Endothelial cell of umbilical vein (primary cell): ENCODE results near the gene RHOG. TPM values are rescaled to one million over a fixed set of nuclear protein-coding genes. Genes with fewer than 3 reads are reported as not detected.

Experiments used
- BruUV-seq: library from RNA; stranded (reverse); fragments of 400-500 nt; replicated peaks from 2 replicates; lab custom pipeline; 2021; lab: Mats Ljungman, UMichigan
- CTCF ChIA-PET: fragments of 300-600, 350-600 bp; sonication (Branson Sonifier 250); formaldehyde crosslinking; loops from one replicate; lab custom pipeline; 2021; ENCODE audit warnings: antibody characterized with exemption, inconsistent platforms; lab: Charles Lee
- POLR2A ChIA-PET: fragments of 300-600, 350-600 bp; sonication (Branson Sonifier 250); formaldehyde crosslinking; loops from one replicate; lab custom pipeline; 2021; ENCODE audit warnings: antibody characterized with exemption, inconsistent platforms; lab: Charles Lee
- DNase-seq: peaks from one replicate; pipeline ENCODE4 v3.0.0-alpha.2; 2011; ENCODE audit warnings: low read depth, low spot score
- FAIRE-seq: peaks from 2 replicates; lab custom pipeline; 2011; peaks lifted over from hg19 to GRCh38; lab: Jason Lieb, UNC
- H2AFZ ChIP-seq: 2 replicates; pipeline ENCODE4 v1.6.0; 2012; ENCODE audit warnings: low read depth, low read length, control low read depth, inconsistent platforms
- H3K27ac ChIP-seq: 2 replicates; pipeline ENCODE4 v1.5.1; 2011; ENCODE audit warnings: low read depth, mild to moderate bottlenecking, control low read depth, low read length, moderate library complexity; ENCODE audit not compliant: insufficient read depth
- H3K27me3 ChIP-seq, 2 experiments: 2 replicates each; pipeline versions ENCODE4 v1.6.0 to v1.6.1; 2011; ENCODE audit warnings: low read length in 2 of 2, mixed read lengths in 1 of 2; ENCODE audit not compliant: control insufficient read depth in 2 of 2, insufficient read depth in 2 of 2
- H3K36me3 ChIP-seq, 2 experiments: 2 replicates in 1 of 2; 3 replicates in 1 of 2; pipeline ENCODE4 v1.5.1; 2011; ENCODE audit warnings: low read length in 2 of 2, mild to moderate bottlenecking in 1 of 2, moderate library complexity in 1 of 2; ENCODE audit not compliant: control insufficient read depth in 2 of 2, insufficient read depth in 2 of 2; ENCODE audit errors: extremely low read depth in 1 of 2
- H3K4me1 ChIP-seq: 3 replicates; pipeline ENCODE4 v1.5.1; 2011; ENCODE audit warnings: mild to moderate bottlenecking, low read length; ENCODE audit not compliant: control insufficient read depth, insufficient read depth; ENCODE audit errors: extremely low read depth
- H3K4me2 ChIP-seq: 2 replicates; pipeline ENCODE4 v1.6.1; 2011; ENCODE audit warnings: low read length, control low read depth, mixed read lengths; ENCODE audit not compliant: insufficient read depth
- H3K4me3 ChIP-seq, 3 experiments: fragments of 200-600 bp in 1 of 3; sonication (generic), shearing (Covaris generic) in 1 of 3; replicated peaks in 1 of 3; 2 replicates each; pipeline ENCODE4 v1.5.1; 2011 to 2016; ENCODE audit warnings: control low read depth in 3 of 3, low read length in 3 of 3, mild to moderate bottlenecking in 2 of 3, inconsistent platforms in 1 of 3, low read depth in 1 of 3, moderate library complexity in 1 of 3; ENCODE audit not compliant: insufficient read depth in 1 of 3
- H3K79me2 ChIP-seq: 2 replicates; pipeline ENCODE4 v1.6.0; 2012; ENCODE audit warnings: low read length, inconsistent platforms; ENCODE audit not compliant: control insufficient read depth, insufficient read depth
- H3K9ac ChIP-seq: replicated peaks from 2 replicates; pipeline ENCODE3; 2011; ENCODE audit warnings: low read length, control low read depth; ENCODE audit not compliant: insufficient read depth; ENCODE audit errors: extremely low read depth
- H3K9me1 ChIP-seq: replicated peaks from 3 replicates; pipeline ENCODE4 v1.6.0; 2011; ENCODE audit warnings: mild to moderate bottlenecking, low read length; ENCODE audit not compliant: control insufficient read depth, insufficient read depth; ENCODE audit errors: extremely low read depth
- H3K9me3 ChIP-seq: replicated peaks from 2 replicates; pipeline ENCODE4 v1.5.1; 2012; ENCODE audit warnings: low read length, inconsistent platforms; ENCODE audit not compliant: control insufficient read depth, insufficient read depth
- H4K20me1 ChIP-seq: replicated peaks from 2 replicates; pipeline ENCODE3; 2011; ENCODE audit warnings: mild to moderate bottlenecking, low read length; ENCODE audit not compliant: control insufficient read depth, insufficient read depth; ENCODE audit errors: extremely low read depth
- EZH2 ChIP-seq: IDR thresholded peaks from 2 replicates; pipeline ENCODE4 v1.6.1; 2012; ENCODE audit warnings: borderline replicate concordance, low read depth, mild to moderate bottlenecking, moderate library complexity, low read length, inconsistent platforms; ENCODE audit not compliant: severe bottlenecking
- FOS ChIP-seq: IDR thresholded peaks from 2 replicates; pipeline ENCODE4 v1.6.1; 2011; ENCODE audit warnings: mild to moderate bottlenecking, low read length, moderate library complexity, borderline replicate concordance; ENCODE audit not compliant: insufficient read depth
- GATA2 ChIP-seq: IDR thresholded peaks from 2 replicates; pipeline ENCODE4 v1.7.0; 2011; ENCODE audit warnings: low read depth, mild to moderate bottlenecking, moderate library complexity, mixed read lengths, low read length; ENCODE audit not compliant: insufficient read length, insufficient read depth
- JUN ChIP-seq: IDR thresholded peaks from 2 replicates; pipeline ENCODE4 v1.6.1; 2011; ENCODE audit warnings: borderline replicate concordance, low read depth; ENCODE audit not compliant: insufficient read length, insufficient read depth
- MYC ChIP-seq: IDR thresholded peaks from one replicate; pipeline ENCODE4 v1.6.1; 2011; ENCODE audit warnings: mild to moderate bottlenecking, low read depth, low read length
- POLR2A ChIP-seq: IDR thresholded peaks from 2 replicates; pipeline ENCODE4 v1.6.1; 2012; ENCODE audit warnings: low read depth, mild to moderate bottlenecking, control low read depth, low read length
- POLR2AphosphoS5 ChIP-seq: IDR thresholded peaks from 2 replicates; pipeline ENCODE4 v1.6.1; 2012; ENCODE audit warnings: low read depth, mild to moderate bottlenecking, control low read depth, low read length, moderate library complexity; ENCODE audit not compliant: insufficient read depth
- dilution Hi-C: fragments of 300-500 bp; cut with MboI; formaldehyde crosslinking; loops from one replicate; pipeline ENCODE4 v1.15.0; 2019; ENCODE audit warnings: low sequenced_read_pairs; ENCODE audit not compliant: extremely low pct_ligation_motif_present
- intact Hi-C: fragments of 100-400 bp; cut with micrococcal nuclease; formaldehyde crosslinking; loops from one replicate; pipeline ENCODE4 v1.10.0; 2022
- polyA plus RNA-seq, 4 experiments: library from polyadenylated mRNA; depleted of rRNA in 3 of 4; stranded (reverse) in 3 of 4; unstranded in 1 of 4; fragments of >200 nt; gene quantifications; 2 replicates each; pipeline versions ENCODE4 v1.2.1 to v1.2.3, GENCODE V29; 2011 to 2012; ENCODE audit warnings: missing spikeins in 1 of 4
- total RNA-seq: library from RNA; stranded (reverse); gene quantifications from 2 replicates; pipeline ENCODE4 v1.2.3, GENCODE V29; 2021
- TF ChIP-seq, protein P1 (sequence below), 2 donors: IDR thresholded peaks; 1 replicate in 1 of 2; 2 replicates in 1 of 2; pipeline ENCODE4 v1.5.1; 2011; ENCODE audit warnings: low read length in 2 of 2, mild to moderate bottlenecking in 2 of 2, moderate library complexity in 2 of 2, control low read depth in 1 of 2, inconsistent platforms in 1 of 2, low read depth in 1 of 2; ENCODE audit not compliant: insufficient read depth in 1 of 2; ENCODE audit errors: extremely low read depth in 1 of 2
- TF ChIP-seq, protein P2 (sequence below): IDR thresholded peaks from 2 replicates; pipeline ENCODE4 v1.6.1; 2011; ENCODE audit not compliant: insufficient read depth, insufficient read length

The RHOG gene
- total and polyA plus RNA-seq, 2 donors (not counting 3 experiments of a cell fraction or from before 2014, with no cell fraction given), result 69.0 to 119 TPM

DNA sequence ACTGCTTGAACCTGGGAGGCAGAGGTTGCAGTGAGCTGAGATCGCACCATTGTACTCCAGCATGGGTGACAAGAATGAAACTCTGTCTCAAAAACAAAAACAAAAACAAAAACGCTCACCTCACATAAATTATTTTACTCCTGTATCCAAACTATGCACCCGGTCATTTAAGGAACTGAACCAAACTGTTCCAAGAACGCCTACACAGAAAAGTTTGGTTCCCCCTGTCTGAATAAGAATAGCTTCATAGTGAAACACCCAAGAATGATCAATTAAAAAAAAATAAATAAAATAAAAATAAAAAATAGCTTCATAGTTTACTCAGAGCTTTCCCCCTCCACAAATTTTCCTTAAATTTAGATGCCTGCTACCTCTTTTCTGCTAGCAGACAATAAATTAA lies 57.1 kb downstream of the RHOG start:
- no peak for DNase-seq
- POLR2A ChIA-PET, result no interaction called here
- no peaks in the 10 kb centered on the region for H3K27me3 ChIP-seq
- no peak for TF ChIP-seq MYC
- dilution Hi-C loops (no loop called here), intact Hi-C loops (loop anchor here (2.0 kb wide), 1 partner anchor 25 kb away; the partner anchor contains the start of gene PGAP2)
- BruUV-seq, result no TSS peak
- no peak overlapping the region for H2AFZ ChIP-seq
- no peaks in the 10 kb centered on the region for H3K9me3 ChIP-seq
- FAIRE-seq, result no peak
- H3K4me3 ChIP-seq, result no peak overlapping the region
- CTCF ChIA-PET, result interaction anchor here (0.9 to 3.3 kb wide), 3 partner anchors 24 to 71 kb away, joined by 4 to 18 read pairs (median 5); partner anchors contain the start of genes PGAP2, RHOG and STIM1
- H3K79me2 ChIP-seq, result peaks cover 82% of the 10 kb centered on the region
- H3K27ac ChIP-seq, result no peak overlapping the region
- H3K4me2 ChIP-seq, result no peak overlapping the region
- no peaks in the 10 kb centered on the region for H3K9me1 ChIP-seq
- H3K36me3 ChIP-seq, result peaks cover 3 to 6% of the 10 kb centered on the region in 2 experiments
- no peak overlapping the region for H3K9ac ChIP-seq
- peaks cover 15% of the 10 kb centered on the region for H3K4me1 ChIP-seq
- peaks cover 3% of the 10 kb centered on the region for H4K20me1 ChIP-seq

DNA sequence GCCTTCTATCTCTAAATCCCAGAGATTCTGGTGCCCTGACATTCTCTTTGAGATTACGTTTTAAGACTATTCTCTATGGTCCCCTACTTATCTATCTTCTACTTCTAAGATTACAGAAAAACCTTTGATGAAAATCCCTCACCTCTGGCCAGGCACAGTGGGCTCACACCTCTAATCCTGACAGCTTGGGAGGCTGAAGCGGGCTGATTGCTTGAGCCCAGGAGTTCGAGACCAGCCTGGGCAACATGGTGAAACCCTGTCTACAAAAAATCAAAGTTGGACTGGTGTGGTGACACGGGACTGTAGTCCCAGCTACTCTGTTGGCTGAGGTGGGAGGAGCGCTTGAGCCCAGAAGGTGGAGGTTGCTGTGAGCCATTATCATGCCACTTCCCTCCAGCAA lies 57.8 kb downstream of the RHOG start:
- Histone ChIP-seq H3K9ac (no peak overlapping the region), H3K9me1 (no peaks in the 10 kb centered on the region), H3K79me2 (peaks cover 75% of the 10 kb centered on the region), H2AFZ (no peak overlapping the region), H3K9me3 (no peaks in the 10 kb centered on the region), H3K4me1 (peaks cover 15% of the 10 kb centered on the region), H3K4me2 (no peak overlapping the region), H3K27me3 (no peaks in the 10 kb centered on the region), H3K36me3 (peaks cover 4 to 12% of the 10 kb centered on the region in 2 experiments), H3K27ac (no peak overlapping the region), H3K4me3 (no peak overlapping the region), H4K20me1 (peaks cover 3% of the 10 kb centered on the region)
- dilution Hi-C loops, result no loop called here
- no peak for FAIRE-seq
- CTCF ChIA-PET, result interaction anchor here (3.1 kb wide), 1 partner anchor 26 kb away, joined by 18 read pairs; the partner anchor contains the start of gene PGAP2
- no peak for TF ChIP-seq GATA2
- TF ChIP-seq, protein P1, sequence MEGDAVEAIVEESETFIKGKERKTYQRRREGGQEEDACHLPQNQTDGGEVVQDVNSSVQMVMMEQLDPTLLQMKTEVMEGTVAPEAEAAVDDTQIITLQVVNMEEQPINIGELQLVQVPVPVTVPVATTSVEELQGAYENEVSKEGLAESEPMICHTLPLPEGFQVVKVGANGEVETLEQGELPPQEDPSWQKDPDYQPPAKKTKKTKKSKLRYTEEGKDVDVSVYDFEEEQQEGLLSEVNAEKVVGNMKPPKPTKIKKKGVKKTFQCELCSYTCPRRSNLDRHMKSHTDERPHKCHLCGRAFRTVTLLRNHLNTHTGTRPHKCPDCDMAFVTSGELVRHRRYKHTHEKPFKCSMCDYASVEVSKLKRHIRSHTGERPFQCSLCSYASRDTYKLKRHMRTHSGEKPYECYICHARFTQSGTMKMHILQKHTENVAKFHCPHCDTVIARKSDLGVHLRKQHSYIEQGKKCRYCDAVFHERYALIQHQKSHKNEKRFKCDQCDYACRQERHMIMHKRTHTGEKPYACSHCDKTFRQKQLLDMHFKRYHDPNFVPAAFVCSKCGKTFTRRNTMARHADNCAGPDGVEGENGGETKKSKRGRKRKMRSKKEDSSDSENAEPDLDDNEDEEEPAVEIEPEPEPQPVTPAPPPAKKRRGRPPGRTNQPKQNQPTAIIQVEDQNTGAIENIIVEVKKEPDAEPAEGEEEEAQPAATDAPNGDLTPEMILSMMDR (IDR thresholded peaks at IDR 0.05; ENCODE audit: extremely low read depth in 1 of 2, insufficient read depth in 1 of 2, low read depth in 1 of 2, low read length in 2 of 2), result no peak
- no peak for TF ChIP-seq POLR2AphosphoS5
- TF ChIP-seq JUN, result no peak
- TF ChIP-seq POLR2A, result no peak
- no peak for TF ChIP-seq MYC
- TF ChIP-seq EZH2, result no peak
- TF ChIP-seq FOS, result no peak
- TF ChIP-seq, protein P2, sequence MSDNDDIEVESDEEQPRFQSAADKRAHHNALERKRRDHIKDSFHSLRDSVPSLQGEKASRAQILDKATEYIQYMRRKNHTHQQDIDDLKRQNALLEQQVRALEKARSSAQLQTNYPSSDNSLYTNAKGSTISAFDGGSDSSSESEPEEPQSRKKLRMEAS, result no peak
- intact Hi-C loops, result loop anchor here (2.0 kb wide), 1 partner anchor 26 kb away; the partner anchor contains the start of gene PGAP2
- POLR2A ChIA-PET, result no interaction called here
- no TSS peak for BruUV-seq
- DNase-seq, result no peak
